Activated CD8-positive, alpha-beta memory T cell treated with anti-CD3 and anti-CD28 coated beads, Interleukin-2, amount 10 ng/mL, durations not matched to agents 7 days and 5 days (primary cell): ENCODE data around the gene NCAM1. TPM values are rescaled to one million over a fixed set of nuclear protein-coding genes. Genes with fewer than 3 reads are reported as not detected.

Experiments
- ATAC-seq: fragments of 150-1000 bp; cut with Tn5 transposase; one replicate; pipeline ENCODE4 v1.10.0; 2021; ENCODE audit warnings: moderate library complexity
- CTCF ChIA-PET: fragments of 350-600 bp; sonication (Branson Sonifier 250); formaldehyde crosslinking; loops from one replicate; lab custom pipeline; 2021; ENCODE audit warnings: antibody characterized with exemption; lab: Charles Lee
- DNase-seq: peaks from one replicate; pipeline ENCODE4 v3.0.0-alpha.2; 2020
- H3K27ac Mint-ChIP-seq: one replicate; pipeline ENCODE4 v1.8.0; 2021; ENCODE audit warnings: mild to moderate bottlenecking, mixed read lengths
- H3K27me3 Mint-ChIP-seq: one replicate; pipeline ENCODE4 v1.8.0; 2021; ENCODE audit warnings: mixed read lengths
- H3K36me3 Mint-ChIP-seq: one replicate; pipeline ENCODE4 v1.8.0; 2021; ENCODE audit warnings: mild to moderate bottlenecking, mixed read lengths
- H3K4me1 Mint-ChIP-seq: one replicate; pipeline ENCODE4 v1.8.0; 2021; ENCODE audit warnings: mixed read lengths
- H3K4me3 Mint-ChIP-seq: one replicate; pipeline ENCODE4 v1.8.0; 2021; ENCODE audit warnings: mild to moderate bottlenecking, moderate library complexity, mixed read lengths
- H3K9me3 Mint-ChIP-seq: one replicate; pipeline ENCODE4 v1.8.0; 2022; ENCODE audit warnings: low read depth, mixed read lengths
- total RNA-seq, 2 experiments: library from RNA; stranded (reverse); gene quantifications; one replicate each; pipeline ENCODE4 v1.2.3, GENCODE V29; 2021

NCAM1 gene
- total RNA-seq, 2 experiments from 2014 or later: 1.8 to 4.1 TPM

- CTCF ChIA-PET: no interaction called here
- no peak for DNase-seq
- H3K27ac Mint-ChIP-seq: no peak overlapping the region
- H3K36me3 Mint-ChIP-seq: no peaks in the 10 kb centered on the region
- peaks cover 4% of the 10 kb centered on the region for H3K27me3 Mint-ChIP-seq
- ATAC-seq: no peak
- H3K4me1 Mint-ChIP-seq: no peaks in the 10 kb centered on the region
- no peaks in the 10 kb centered on the region for H3K9me3 Mint-ChIP-seq
- H3K4me3 Mint-ChIP-seq: no peak overlapping the region
Measured at GRCh38 chr11:113016905-113017304, 55.7 kb downstream of the NCAM1 start.

GRCh38 chr11:113018913-113019312, 57.7 kb downstream of the NCAM1 start:
- Mint-ChIP-seq H3K36me3 (no peaks in the 10 kb centered on the region), H3K4me1 (no peaks in the 10 kb centered on the region), H3K27ac (no peak overlapping the region), H3K9me3 (no peaks in the 10 kb centered on the region), H3K27me3 (peaks cover 4% of the 10 kb centered on the region), H3K4me3 (no peak overlapping the region)
- no peak for ATAC-seq
- DNase-seq: no peak
- CTCF ChIA-PET: no interaction called here

GRCh38 chr11:113019711-113020110, 58.5 kb downstream of the NCAM1 start:
- Mint-ChIP-seq H3K27me3 (peaks cover 4% of the 10 kb centered on the region), H3K27ac (no peak overlapping the region), H3K9me3 (no peaks in the 10 kb centered on the region), H3K4me1 (no peaks in the 10 kb centered on the region), H3K36me3 (no peaks in the 10 kb centered on the region), H3K4me3 (no peak overlapping the region)
- CTCF ChIA-PET: no interaction called here
- DNase-seq (no peak), ATAC-seq (no peak)

GRCh38 chr11:113021111-113021510, 59.9 kb downstream of the NCAM1 start:
- CTCF ChIA-PET: no interaction called here
- Mint-ChIP-seq H3K27ac (no peak overlapping the region), H3K4me3 (no peak overlapping the region), H3K4me1 (no peaks in the 10 kb centered on the region), H3K9me3 (no peaks in the 10 kb centered on the region), H3K27me3 (peaks cover 4% of the 10 kb centered on the region), H3K36me3 (no peaks in the 10 kb centered on the region)
- ATAC-seq (no peak), DNase-seq (no peak)

- DNase-seq (no peak), ATAC-seq (no peak)
- no peaks in the 10 kb centered on the region for H3K9me3 Mint-ChIP-seq
- no peak overlapping the region for H3K4me3 Mint-ChIP-seq
- no peaks in the 10 kb centered on the region for H3K4me1 Mint-ChIP-seq
- peaks cover 2% of the 10 kb centered on the region for H3K27me3 Mint-ChIP-seq
- no peaks in the 10 kb centered on the region for H3K36me3 Mint-ChIP-seq
- H3K27ac Mint-ChIP-seq: no peak overlapping the region
- CTCF ChIA-PET: no interaction called here
Measured at GRCh38 chr11:113022262-113022661, 61.0 kb downstream of the NCAM1 start.

- no peak for DNase-seq
- CTCF ChIA-PET: no interaction called here
- H3K9me3 Mint-ChIP-seq: no peaks in the 10 kb centered on the region
- H3K36me3 Mint-ChIP-seq: no peaks in the 10 kb centered on the region
- H3K4me3 Mint-ChIP-seq: no peak overlapping the region
- no peak overlapping the region for H3K27ac Mint-ChIP-seq
- H3K4me1 Mint-ChIP-seq: no peaks in the 10 kb centered on the region
- peaks cover 2% of the 10 kb centered on the region for H3K27me3 Mint-ChIP-seq
- no peak for ATAC-seq
Measured at GRCh38 chr11:113023228-113023627, 62.0 kb downstream of the NCAM1 start.

GRCh38 chr11:113023986-113024385, 62.8 kb downstream of the NCAM1 start:
- Mint-ChIP-seq H3K27me3 (peaks cover 3% of the 10 kb centered on the region), H3K27ac (no peak overlapping the region), H3K36me3 (no peaks in the 10 kb centered on the region), H3K4me3 (no peak overlapping the region), H3K4me1 (no peaks in the 10 kb centered on the region), H3K9me3 (no peaks in the 10 kb centered on the region)
- DNase-seq: no peak
- ATAC-seq: no peak
- CTCF ChIA-PET: no interaction called here

GRCh38 chr11:113026778-113027177, 65.6 kb downstream of the NCAM1 start:
- Mint-ChIP-seq H3K9me3 (no peaks in the 10 kb centered on the region), H3K4me1 (no peaks in the 10 kb centered on the region), H3K27me3 (peaks cover 5% of the 10 kb centered on the region), H3K36me3 (no peaks in the 10 kb centered on the region), H3K4me3 (no peak overlapping the region), H3K27ac (no peak overlapping the region)
- ATAC-seq (no peak), DNase-seq (no peak)
- CTCF ChIA-PET: no interaction called here

- CTCF ChIA-PET: no interaction called here
- ATAC-seq: no peak
- no peaks in the 10 kb centered on the region for H3K9me3 Mint-ChIP-seq
Measured at GRCh38 chr11:113034576-113034975, 73.4 kb downstream of the NCAM1 start.

GRCh38 chr11:113035708-113036107, 74.5 kb downstream of the NCAM1 start:
- Mint-ChIP-seq H3K27me3 (no peaks in the 10 kb centered on the region), H3K36me3 (no peaks in the 10 kb centered on the region), H3K9me3 (no peaks in the 10 kb centered on the region), H3K27ac (no peak overlapping the region), H3K4me3 (no peak overlapping the region), H3K4me1 (no peaks in the 10 kb centered on the region)
- CTCF ChIA-PET: no interaction called here
- ATAC-seq (no peak), DNase-seq (no peak)

More at GRCh38 chr11:113034576-113034975, 73.4 kb downstream of the NCAM1 start:
- Mint-ChIP-seq H3K27me3 (no peaks in the 10 kb centered on the region), H3K4me3 (no peak overlapping the region), H3K36me3 (no peaks in the 10 kb centered on the region), H3K4me1 (no peaks in the 10 kb centered on the region), H3K27ac (no peak overlapping the region)
- DNase-seq: no peak

- Mint-ChIP-seq H3K4me3 (no peak overlapping the region), H3K36me3 (no peaks in the 10 kb centered on the region), H3K4me1 (no peaks in the 10 kb centered on the region), H3K27me3 (no peaks in the 10 kb centered on the region), H3K9me3 (no peaks in the 10 kb centered on the region), H3K27ac (no peak overlapping the region)
- ATAC-seq (no peak), DNase-seq (no peak)
- CTCF ChIA-PET: no interaction called here
Measured at GRCh38 chr11:113043698-113044097, 82.5 kb downstream of the NCAM1 start.

GRCh38 chr11:113045146-113045545, 83.9 kb downstream of the NCAM1 start:
- H3K27me3 Mint-ChIP-seq: no peaks in the 10 kb centered on the region
- ATAC-seq: no peak

GRCh38 chr11:113046866-113047265, 85.6 kb downstream of the NCAM1 start:
- Mint-ChIP-seq H3K27me3 (no peaks in the 10 kb centered on the region), H3K9me3 (no peaks in the 10 kb centered on the region), H3K4me1 (no peaks in the 10 kb centered on the region), H3K4me3 (no peak overlapping the region), H3K27ac (no peak overlapping the region), H3K36me3 (no peaks in the 10 kb centered on the region)
- CTCF ChIA-PET: no interaction called here
- no peak for ATAC-seq
- DNase-seq: no peak

More at GRCh38 chr11:113045146-113045545, 83.9 kb downstream of the NCAM1 start:
- Mint-ChIP-seq H3K9me3 (no peaks in the 10 kb centered on the region), H3K4me3 (no peak overlapping the region), H3K36me3 (no peaks in the 10 kb centered on the region), H3K4me1 (no peaks in the 10 kb centered on the region), H3K27ac (no peak overlapping the region)
- CTCF ChIA-PET: no interaction called here
- no peak for DNase-seq

GRCh38 chr11:113048820-113049768, 87.9 kb downstream of the NCAM1 start:
- no peak for ATAC-seq
- H3K27me3 Mint-ChIP-seq: no peaks in the 10 kb centered on the region
- H3K36me3 Mint-ChIP-seq: no peaks in the 10 kb centered on the region
- no peak for DNase-seq
- CTCF ChIA-PET: no interaction called here
- no peaks in the 10 kb centered on the region for H3K4me1 Mint-ChIP-seq
- H3K4me3 Mint-ChIP-seq: no peak overlapping the region
- H3K27ac Mint-ChIP-seq: no peak overlapping the region
- no peaks in the 10 kb centered on the region for H3K9me3 Mint-ChIP-seq
